SK-N-MC (cell line): ENCODE data around the gene PCSK2.

Source experiments
- EZH2 ChIP-seq: fragments of 200-600 bp; sonication (generic); IDR thresholded peaks from one replicate; pipeline ENCODE4 v1.6.1; 2017; ENCODE audit warnings: antibody characterized with exemption
- FOXP2 ChIP-seq: optimal IDR thresholded peaks from 2 replicates; pipeline ENCODE3; 2011; ENCODE audit warnings: mild to moderate bottlenecking, moderate library complexity; ENCODE audit not compliant: insufficient read depth; ENCODE audit errors: extremely low read length, control extremely low read depth
- POLR2AphosphoS5 ChIP-seq: IDR thresholded peaks from 2 replicates; pipeline ENCODE4 v1.6.1; 2012; ENCODE audit warnings: mild to moderate bottlenecking, low read depth, low read length, borderline replicate concordance

GRCh38 chr20:17343091-17343490 lies 116.3 kb downstream of the PCSK2 start:
- no peak for TF ChIP-seq EZH2
- no peak for TF ChIP-seq FOXP2
- TF ChIP-seq POLR2AphosphoS5 = no peak
